ENCODE results near the gene AGTR1.
"Not testable (repeated sequence)": the region's sequence is repeated elsewhere in the genome, so short reads cannot be mapped to it uniquely, and the experiment has no call there.

Gene AGTR1

DNA sequence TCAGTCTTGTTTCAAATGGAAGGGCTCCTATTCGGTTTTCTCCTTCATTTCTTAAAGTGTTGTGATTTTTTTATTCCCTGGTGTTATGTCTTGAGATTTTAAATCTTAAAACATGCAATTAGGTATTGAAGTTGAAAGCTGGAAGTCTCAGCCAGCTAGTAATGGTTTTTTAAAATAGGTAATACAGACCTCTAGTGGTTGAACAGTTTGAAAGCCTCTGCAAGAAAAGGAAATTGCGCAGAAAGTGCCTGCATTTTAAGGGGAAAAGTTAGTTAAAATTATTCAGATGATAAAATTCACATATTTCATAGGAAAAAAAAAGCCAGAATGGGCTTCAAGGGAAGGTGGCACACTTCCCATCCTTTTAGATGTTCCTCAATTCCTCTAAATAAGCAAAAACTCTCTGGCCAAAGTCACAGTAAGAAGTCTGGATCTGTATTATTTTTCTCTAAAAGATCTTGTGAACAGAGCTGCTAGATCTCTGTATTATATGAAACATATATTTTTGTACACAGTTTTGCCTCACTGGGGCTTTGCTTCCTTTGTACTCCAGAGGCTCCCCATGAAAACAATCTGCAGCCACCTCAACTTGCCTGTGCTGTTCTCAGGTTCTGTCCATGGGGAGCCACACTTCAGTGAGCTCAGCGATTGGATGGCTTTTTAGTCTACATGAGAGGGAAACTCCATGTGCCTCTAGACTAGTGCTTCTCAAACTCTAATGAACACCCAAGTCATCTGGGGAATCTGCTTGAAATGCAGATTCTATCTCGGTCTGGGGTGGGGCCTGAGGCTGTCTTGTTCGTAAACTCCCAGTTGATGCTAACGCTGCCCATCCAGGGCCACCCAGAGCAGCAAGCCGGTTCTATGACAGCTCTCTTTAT, 21.5 kb downstream of the AGTR1 start:
- DNase-seq: no peak

DNA sequence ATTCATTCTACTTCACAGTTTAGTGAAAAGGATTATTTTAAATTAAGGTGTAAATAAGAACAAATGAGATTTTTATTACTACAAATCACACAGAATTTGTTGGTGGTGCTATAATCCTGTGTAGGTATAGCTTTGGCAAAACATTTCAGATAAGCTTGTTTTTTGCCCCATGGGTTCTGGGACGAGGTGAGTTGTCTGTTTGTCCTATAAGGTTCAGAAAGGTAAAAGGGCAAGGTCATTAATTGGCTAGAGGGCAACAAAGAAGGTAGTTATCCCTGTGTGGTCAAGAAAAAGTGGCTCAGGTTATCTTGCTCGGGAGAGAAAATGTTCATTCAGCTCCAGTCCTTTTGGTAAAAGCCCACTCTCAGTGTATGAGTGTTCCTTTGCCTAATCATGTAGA, 23.2 kb downstream of the AGTR1 start:
- no peak for DNase-seq

DNA sequence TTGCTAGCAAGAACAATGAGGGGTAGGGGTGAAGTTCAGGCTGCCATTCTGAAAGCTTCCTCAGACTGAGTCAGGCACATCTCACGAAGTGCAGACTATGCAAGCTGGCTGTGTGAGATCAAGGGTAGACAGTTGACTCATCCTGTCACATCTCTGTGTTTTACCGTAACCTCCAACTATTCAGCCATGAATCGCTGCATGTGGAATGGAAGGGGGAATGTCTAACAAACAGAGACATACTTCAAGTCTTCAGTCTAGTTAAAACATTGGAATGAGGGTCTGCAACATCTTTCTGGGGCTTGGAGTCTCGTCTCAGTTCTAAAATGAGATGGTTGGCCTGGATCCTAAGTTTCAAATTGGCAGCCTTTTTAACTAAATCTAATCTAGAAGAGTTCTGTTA, 25.9 kb downstream of the AGTR1 start:
- no peak for DNase-seq

DNA sequence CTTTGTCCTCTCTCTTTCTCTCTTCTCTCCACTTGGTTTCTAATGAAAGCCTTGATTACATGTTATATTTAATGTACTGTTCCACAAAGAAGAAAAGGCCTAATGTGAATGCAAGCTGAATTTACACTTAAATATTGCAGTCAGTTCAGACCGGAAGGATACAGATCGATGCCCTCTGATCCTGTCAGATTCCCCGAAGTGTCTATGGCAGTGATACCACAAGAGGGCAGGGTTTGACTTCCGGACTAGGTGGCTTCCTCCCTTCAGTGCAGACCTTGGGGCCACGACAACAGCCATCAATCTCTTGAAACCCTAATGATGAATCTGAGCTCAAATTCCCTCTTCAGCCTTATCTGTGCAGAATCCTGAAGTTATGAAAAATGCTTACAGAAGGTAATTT, 29.5 kb downstream of the AGTR1 start:
- peak; percentile 66 to 73 for DNase-seq

DNA sequence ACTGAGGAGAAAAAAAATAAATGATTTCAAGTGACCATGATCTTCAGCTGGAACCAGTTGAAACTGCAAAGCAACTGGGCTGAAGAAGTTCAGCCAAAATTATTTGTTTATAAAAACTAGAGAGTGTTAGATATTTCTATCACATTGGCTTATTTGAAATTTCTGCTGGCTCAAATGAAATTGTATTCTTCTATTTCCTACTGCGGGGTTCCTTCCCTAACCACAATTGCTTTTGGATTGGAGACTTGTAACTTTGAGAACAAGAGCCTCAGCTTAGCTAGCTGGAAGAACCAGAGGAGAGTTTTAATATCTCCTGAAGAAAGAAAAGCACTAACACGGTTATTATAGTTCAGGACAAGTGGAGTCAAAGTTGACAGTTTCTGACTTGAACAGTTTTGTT, 31.1 kb downstream of the AGTR1 start:
- no peak for DNase-seq

DNA sequence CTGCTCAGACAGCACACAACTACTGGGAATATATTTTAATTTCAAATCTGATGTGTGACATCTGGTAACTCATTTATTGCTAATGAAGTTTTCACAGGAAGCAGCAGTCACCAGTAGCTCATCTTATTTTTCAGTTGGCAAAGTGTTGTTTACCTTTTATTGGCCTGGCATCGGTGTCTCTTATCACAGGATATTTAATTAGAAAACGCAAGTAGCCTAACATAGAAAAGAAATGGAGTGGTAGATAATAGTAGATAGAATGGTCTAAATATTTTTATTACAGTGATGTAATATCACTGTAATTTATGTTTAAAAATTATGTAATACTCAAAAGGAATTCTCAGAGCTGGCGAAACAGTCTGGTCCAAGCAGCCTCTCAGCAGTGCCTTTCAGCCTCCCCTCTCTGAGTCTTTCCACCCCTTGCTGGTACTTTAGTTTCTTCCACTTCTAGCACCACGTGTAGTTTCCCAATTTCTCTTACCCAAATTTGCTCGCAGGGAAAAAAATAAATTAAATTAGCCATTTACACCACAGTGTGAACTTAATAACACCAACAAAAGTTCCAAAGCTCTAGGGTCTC, 31.9 kb downstream of the AGTR1 start:
- DNase-seq: no peak

DNA sequence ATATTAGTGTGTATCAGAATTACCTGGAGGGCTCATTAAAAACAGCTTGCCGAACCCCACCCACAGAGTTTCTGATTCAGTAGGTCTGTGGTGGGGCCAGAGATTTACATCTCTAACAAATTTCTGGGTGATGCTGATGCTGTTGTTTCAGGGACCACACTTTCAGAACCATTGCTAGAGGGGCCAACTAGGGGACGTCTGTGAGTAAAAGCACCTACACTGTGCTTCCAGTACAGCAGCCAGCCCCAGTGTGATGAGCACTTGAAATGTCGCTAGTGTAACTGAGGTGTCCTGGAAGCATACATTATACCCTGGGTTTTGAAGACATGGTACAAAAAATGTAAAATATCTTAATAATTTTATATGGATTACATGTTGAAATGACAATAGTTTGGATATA, 33.0 kb downstream of the AGTR1 start:
- DNase-seq: no peak

DNA sequence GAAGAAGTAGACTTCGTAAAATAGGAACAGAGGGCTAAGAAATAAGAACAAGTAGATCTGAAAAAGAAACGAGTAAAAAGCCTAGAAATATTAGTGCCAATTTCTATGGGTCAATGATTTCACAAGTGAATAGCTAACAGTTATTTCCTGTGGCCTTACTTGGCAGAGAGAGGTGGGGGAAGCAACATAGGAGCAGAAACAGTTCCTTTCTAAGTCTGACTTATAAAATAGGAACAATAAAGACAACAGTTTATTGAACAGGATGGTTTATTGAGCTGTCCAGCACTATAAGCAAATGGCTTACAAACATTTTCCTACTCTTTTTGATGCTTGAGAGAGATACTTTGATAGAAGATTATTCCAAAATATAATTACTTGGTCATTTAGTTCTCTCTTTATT, 37.9 kb downstream of the AGTR1 start:
- DNase-seq: no peak

DNA sequence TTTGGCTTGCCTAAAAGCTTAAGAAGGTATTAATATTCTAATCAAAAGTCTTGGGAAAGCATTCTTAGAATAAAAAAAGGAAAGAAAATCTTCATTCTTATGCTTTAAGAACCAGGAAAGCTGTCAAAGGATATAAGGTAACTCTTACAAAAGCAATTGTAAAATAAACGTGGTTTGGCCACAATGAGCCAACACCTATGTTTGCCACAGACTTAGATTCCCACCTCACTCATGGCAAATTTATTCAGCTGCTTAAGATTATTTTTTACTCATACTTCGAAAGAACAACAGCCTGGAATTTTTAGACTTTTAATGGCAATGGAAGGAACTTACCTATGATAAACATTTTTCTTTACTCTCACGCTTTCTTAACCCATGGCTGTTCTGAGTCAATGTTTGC, 38.4 kb downstream of the AGTR1 start:
- DNase-seq: no peak

DNA sequence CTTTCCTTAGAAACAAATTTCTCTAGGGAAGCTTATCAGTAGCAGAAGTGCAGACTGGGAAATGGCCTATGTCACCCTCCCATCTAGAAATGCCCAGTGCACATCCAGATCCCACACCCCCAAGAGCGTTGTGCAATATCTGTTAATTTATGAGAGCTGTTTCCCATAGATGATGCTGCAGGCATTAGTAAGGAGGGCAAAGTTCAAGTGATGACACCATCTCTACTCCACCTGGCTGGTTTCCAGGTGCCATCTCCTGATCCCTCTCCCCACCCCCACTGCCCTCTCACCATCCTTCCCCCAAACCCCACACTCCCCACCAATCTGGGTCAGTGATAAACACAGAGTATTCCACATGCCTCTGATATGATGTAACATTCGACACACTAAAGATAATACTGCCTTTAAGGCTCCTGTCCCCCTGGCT, 39.4 kb downstream of the AGTR1 start:
- DNase-seq: no peak

DNA sequence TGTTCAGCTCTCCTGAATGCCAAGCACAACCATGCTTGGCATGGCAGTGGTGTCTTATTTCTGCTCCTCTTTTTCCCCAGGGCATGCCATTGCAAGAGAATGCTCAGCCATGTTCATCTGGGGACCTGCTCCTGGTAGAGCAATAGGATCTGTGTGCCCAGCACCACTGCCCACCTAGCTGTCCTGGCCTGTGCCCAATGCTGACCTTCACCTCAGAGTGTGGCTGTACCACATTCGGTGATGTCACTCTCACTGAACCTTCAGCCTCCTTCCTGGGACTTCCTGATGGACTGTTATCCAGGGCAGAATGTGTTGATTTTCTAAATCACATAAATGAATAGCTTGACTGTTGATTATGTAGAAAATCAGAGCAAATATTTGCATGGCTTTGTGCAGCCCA, 42.0 kb downstream of the AGTR1 start:
- DNase-seq: no peak

DNA sequence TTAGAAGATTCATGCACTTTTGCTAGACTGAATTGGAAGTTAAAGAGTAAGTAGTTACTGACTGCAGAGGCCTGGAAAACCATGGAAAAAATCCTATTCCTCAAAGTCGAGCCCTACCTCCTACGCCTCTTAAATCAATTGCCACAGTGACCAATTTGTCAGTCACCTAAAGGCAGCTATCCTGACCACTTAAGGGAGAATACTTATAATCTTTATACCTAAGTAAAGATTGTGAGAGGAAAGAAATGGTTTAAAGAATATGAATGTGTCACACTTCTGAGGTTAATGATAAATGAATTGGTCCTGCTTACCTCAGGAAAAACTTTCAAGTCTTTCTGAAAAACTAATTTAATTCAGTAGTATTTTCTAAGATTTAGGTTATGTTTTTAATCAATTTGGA, 42.6 kb downstream of the AGTR1 start:
- DNase-seq: no peak

DNA sequence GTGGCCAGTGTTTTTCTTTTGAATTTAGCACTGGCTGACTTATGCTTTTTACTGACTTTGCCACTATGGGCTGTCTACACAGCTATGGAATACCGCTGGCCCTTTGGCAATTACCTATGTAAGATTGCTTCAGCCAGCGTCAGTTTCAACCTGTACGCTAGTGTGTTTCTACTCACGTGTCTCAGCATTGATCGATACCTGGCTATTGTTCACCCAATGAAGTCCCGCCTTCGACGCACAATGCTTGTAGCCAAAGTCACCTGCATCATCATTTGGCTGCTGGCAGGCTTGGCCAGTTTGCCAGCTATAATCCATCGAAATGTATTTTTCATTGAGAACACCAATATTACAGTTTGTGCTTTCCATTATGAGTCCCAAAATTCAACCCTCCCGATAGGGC, 43.5 kb downstream of the AGTR1 start:
- DNase-seq: no peak

DNA sequence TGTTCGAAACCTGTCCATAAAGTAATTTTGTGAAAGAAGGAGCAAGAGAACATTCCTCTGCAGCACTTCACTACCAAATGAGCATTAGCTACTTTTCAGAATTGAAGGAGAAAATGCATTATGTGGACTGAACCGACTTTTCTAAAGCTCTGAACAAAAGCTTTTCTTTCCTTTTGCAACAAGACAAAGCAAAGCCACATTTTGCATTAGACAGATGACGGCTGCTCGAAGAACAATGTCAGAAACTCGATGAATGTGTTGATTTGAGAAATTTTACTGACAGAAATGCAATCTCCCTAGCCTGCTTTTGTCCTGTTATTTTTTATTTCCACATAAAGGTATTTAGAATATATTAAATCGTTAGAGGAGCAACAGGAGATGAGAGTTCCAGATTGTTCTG, 44.4 kb downstream of the AGTR1 start:
- no peak for DNase-seq

DNA sequence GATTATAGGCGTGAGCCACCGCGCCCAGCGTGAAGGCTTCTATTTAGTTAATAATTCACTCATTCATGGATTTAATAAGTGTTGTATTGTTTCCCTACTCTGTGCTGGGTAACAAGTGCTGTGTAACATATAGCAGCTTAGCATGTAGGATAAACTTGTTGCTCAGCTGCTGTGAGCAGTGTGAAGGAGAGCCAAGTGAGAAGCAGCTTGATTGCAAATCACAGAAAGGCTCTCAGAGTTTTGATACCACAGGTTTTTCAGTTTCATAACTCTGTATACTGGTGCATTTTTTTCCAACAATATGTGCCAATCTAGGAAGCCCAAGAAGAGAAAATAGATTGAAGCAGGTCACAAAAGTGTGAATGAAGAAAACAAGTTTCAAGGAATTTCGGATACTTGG, 48.4 kb downstream of the AGTR1 start:
- DNase-seq: no peak

DNA sequence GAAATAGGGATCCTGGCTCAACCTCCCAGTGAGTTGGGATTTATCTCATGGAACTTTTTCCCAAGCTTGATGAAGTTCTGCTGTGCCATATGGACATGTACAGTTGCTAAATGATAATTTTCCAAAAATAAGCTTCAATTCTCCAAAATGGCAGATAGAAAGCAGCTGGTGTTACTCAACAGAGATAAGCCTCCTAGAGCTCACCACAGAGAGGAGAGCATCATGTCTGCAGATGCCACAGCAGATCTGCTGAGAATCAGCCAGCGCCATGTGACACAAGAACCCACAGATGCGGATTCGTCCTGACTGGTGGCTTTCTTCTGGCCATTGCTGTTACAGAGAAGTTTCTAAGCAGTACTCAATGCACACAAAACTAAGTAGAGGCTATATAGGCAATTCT, 50.6 kb downstream of the AGTR1 start:
- no peak for DNase-seq

DNA sequence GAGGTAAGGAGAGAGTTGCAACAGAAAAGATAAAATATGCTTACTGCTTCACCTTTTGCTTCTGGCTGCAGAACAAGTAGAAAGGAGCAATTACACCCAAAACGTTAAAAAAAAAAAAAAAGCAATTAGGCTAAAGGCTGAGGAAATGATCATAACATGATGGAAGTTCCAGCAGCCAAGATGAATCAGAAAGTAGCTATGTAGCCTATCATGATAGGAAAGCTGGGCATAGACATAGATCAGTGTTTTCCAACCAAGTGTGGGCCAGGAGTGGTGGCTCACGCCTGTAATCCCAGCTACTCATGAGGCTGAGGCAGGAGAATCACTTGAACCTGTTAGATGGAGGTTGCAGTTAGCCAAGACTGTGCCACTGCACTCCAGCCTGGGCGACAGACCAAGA, 52.6 kb downstream of the AGTR1 start:
- no peak for DNase-seq

DNA sequence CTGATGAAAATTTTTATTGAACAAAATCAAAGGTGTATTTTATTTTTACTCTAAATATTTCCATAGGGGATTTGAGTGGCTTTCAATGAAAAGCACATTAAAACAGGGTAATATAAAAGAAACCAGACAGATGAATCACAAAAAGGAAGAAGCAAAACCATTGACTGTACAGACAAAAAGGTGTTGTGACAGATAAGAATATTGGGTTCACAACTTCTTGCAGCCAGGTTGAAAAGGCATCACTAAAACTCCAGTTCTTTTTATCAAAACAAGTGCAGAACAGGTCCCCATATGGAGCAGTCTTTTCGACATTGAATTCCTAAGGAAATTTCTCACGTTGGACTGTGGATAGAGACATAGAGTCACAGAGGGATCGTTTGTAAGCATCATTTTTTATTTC, 53.8 kb downstream of the AGTR1 start:
- DNase-seq: no peak

DNA sequence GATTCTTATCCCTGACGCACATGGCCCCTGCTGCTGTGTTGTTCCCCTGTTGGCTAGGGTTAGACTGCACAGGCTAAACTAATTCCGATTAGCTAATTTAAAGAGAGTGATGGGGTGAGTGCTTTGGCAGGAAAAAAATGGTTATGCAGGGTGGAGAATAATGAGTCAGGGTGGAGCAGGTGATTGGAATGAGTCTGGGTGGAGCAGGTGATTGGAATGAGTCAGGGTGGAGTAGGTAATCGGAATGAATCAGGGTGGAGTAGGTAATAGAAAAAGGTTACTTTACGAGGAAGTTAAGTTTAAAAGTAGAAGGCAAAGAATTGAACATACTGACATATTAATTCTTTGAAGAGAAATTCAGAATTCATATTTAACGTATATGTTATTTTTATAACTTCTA, 55.7 kb downstream of the AGTR1 start:
- DNase-seq: not testable (repeated sequence)

DNA sequence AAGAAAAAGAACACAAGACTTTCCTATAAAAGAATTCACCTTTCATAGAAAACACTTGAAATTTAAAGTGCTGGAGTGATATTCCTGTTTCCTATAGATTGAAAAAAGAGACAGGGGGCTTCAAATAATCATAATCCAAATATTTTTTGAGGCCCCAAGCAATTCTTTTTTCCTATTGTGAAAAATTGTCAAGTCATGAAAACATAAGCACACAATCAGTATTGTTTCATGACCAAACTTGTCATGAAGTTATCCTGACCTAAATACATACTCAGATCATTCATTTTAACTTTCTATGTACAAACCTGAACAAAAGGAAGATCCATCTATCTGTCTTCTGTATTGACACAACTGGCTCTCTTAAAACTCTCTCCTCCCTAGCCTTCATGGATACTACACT, 57.9 kb downstream of the AGTR1 start:
- DNase-seq: no peak

DNA sequence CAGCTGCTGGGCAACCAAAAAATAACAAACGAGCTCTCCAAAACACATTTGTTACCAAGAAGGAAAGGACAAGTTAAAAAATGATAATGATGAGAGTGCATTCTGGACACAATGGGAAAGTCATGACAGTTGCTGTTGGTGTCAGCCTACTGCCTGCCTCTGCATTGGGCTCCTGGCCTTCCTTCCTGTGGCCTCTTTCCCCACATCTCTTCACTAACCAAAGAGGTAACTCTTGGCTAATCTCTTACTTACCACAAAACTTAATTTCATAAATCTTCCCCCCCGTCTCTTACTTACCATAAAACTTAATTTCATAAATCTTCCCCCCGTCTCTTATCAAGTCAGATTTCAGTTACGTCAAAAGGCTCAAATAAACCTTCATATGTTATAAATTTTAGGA, 58.6 kb downstream of the AGTR1 start:
- no peak for DNase-seq

DNA sequence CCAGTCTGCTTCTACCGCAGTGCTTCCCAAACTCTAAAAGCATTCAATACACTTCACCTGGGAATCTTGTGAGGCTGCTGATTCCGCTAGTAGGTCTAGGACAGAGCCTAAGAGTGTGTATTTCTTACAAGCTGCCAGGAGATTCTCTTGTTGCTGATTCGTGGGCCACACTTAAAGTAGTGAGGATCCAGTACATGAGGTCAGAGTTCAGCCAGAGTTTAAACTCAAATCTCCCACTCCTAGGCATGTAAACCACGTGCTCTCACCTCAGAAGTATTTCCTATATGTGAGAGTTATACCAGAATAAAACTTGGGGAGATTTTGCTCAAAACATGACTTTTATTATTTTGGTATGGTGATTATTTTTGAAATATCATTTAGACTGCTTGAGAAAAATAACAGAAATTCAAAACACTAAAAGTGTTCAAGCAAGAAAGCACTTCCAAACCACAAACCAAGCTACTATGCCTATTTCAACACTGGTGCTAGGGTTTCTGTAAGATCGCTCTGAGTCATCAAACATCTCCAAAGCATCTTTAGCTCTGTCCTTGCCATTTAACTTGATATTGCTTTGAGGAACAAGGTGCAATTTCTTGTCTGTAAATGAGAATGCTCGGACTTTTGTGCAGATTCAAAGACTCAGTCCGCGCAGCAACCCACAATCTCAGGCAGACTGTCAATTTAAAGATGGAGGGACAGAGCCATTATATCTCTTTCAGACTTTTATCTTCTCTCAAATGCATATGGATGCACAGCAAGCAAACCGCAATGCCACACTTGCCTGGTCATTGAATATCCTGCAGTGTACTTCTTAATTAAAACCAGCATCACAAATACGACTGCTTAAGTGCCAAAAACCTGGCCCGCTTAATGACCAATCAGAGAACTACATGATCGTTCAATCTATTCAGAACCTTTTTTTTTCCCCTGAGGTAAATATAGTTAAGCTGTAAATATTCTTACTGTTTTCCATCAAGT, 59.8 kb downstream of the AGTR1 start:
- no peak for DNase-seq

DNA sequence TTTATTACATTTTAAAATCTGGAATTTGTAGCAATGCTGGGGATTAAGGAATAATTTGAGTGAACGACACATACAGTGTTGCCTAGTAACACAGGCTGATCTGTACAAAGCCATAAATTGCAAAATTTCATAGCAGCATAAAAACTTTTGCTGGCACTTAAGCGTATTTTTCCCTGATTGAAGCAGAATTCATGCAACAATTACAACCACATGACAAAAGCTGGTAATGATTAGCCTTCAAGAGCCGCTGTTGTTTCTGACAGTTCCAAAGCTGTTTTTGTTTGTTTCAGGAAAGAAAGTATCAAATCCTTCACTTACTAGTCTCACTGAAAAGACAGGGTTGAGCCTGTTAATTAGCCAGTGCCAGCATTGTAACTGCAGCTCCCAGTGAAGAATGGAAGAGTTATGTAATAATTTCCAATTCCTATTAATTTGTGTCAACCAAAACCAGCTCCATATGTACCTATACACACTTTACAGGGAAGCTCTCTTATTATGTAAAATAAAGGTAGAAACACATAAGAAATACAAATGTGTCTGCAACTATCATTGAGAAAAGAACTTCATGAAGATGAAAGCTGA, 60.7 kb downstream of the AGTR1 start:
- peak in 1 of 2 donors; percentile 3 for DNase-seq
